Measurements from ENCODE around the gene NSG2.

The NSG2 gene

GRCh38 chr5:174059247-174059646, 13.7 kb downstream of the NSG2 start:
- DNase-seq (ENCODE audit: low read depth in 2 of 2): no peak

GRCh38 chr5:174063082-174063756, 17.7 kb downstream of the NSG2 start:
- no peak for DNase-seq (ENCODE audit: low read depth in 2 of 2)

GRCh38 chr5:174064171-174064570, 18.7 kb downstream of the NSG2 start:
- DNase-seq (ENCODE audit: low read depth in 2 of 2): no peak

GRCh38 chr5:174065528-174066197, 20.2 kb downstream of the NSG2 start:
- DNase-seq (ENCODE audit: low read depth in 2 of 2): no peak

- no peak for DNase-seq (ENCODE audit: low read depth in 2 of 2)
Measured at GRCh38 chr5:174067499-174067898, 22.0 kb downstream of the NSG2 start.

GRCh38 chr5:174071484-174071883, 26.0 kb downstream of the NSG2 start:
- DNase-seq (ENCODE audit: low read depth in 2 of 2): no peak

- no peak for DNase-seq (ENCODE audit: low read depth in 2 of 2)
Measured at GRCh38 chr5:174073122-174073660, 27.7 kb downstream of the NSG2 start.

GRCh38 chr5:174074369-174074768, 28.9 kb downstream of the NSG2 start:
- no peak for DNase-seq (ENCODE audit: low read depth in 2 of 2)

- no peak for DNase-seq (ENCODE audit: low read depth in 2 of 2)
Measured at GRCh38 chr5:174078416-174078815, 32.9 kb downstream of the NSG2 start.

- no peak for DNase-seq (ENCODE audit: low read depth in 2 of 2)
Measured at GRCh38 chr5:174082286-174082685, 36.8 kb downstream of the NSG2 start.

- no peak for DNase-seq (ENCODE audit: low read depth in 2 of 2)
Measured at GRCh38 chr5:174083056-174083827, 37.7 kb downstream of the NSG2 start.

GRCh38 chr5:174084691-174085154, 39.2 kb downstream of the NSG2 start:
- DNase-seq (ENCODE audit: low read depth in 2 of 2): no peak

GRCh38 chr5:174086751-174087150, 41.2 kb downstream of the NSG2 start:
- DNase-seq (ENCODE audit: low read depth in 2 of 2): no peak

- no peak for DNase-seq (ENCODE audit: low read depth in 2 of 2)
Measured at GRCh38 chr5:174087783-174088182, 42.3 kb downstream of the NSG2 start.

- DNase-seq (ENCODE audit: low read depth in 2 of 2): no peak
Measured at GRCh38 chr5:174090129-174090528, 44.6 kb downstream of the NSG2 start.

GRCh38 chr5:174093123-174093522, 47.6 kb downstream of the NSG2 start:
- no peak for DNase-seq (ENCODE audit: low read depth in 2 of 2)

GRCh38 chr5:174094857-174095606, 49.5 kb downstream of the NSG2 start:
- no peak for DNase-seq (ENCODE audit: low read depth in 2 of 2)

- no peak for DNase-seq (ENCODE audit: low read depth in 2 of 2)
Measured at GRCh38 chr5:174096619-174097018, 51.1 kb downstream of the NSG2 start.

GRCh38 chr5:174097486-174098185, 52.1 kb downstream of the NSG2 start:
- no peak for DNase-seq (ENCODE audit: low read depth in 2 of 2)

- no peak for DNase-seq (ENCODE audit: low read depth in 2 of 2)
Measured at GRCh38 chr5:174098694-174099093, 53.2 kb downstream of the NSG2 start.

GRCh38 chr5:174100490-174100889, 55.0 kb downstream of the NSG2 start:
- no peak for DNase-seq (ENCODE audit: low read depth in 2 of 2)
